NK-92 treated with Interleukin-12 subunit alpha and Interleukin-12 subunit beta, amount 100 ng/mL, for 24 hours (cell line): ENCODE results near the gene GLDN.

Experiments used
- DNase-seq: peaks from one replicate; lab custom pipeline; 2025; lab: John Stamatoyannopoulos, UW

Gene GLDN

DNA sequence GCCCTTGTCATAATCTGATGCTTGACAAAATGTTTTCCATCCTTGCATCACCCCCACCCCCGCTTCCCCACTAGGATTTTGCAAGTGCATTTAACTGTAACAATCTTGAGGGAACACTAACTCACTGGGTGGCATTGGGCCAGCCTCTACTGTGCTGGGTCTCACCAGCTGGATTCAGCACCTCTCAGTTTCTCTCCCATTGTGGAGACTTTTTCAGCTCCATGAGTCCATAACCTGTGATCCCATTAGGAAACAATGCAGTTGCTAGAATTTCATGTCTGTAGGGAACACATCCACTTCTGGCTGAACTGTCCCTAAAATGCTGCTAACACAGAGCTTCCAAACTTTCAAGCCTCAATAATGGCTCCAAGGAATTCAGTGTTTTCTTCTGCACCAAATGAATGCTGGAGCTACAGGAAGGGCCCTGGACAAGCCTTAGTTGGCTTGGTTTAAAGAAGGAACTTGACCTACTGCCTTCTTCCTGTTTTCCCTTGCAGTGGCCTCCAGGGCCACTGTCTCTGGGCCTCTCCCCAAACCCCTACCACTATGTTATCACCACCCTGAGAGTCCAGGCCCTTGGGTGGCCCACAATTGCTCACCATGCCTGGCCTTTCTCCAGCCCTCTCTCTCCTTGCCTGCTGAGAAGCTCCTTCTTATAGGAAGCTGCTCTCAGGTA is 18.7 kb upstream of the GLDN start:
- no peak for DNase-seq

DNA sequence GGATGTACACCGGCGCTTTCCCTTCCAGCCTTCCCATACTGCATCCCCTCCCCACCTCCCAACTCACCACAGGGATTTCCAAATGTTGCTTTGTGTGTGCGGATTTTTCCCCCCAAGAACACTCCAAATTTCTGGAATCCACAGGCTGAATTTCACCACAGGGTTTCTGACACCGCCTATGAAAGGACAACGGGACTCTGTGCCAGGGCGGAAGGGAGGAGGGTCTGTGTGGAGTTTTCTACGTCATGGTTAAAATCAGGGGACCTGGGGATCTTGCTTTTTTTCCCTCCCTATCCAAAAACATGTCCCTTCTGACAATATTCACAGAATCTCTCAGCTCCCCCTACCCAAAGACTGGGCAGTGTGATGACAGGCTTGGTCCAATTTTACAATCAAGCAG is 17.7 kb upstream of the GLDN start:
- DNase-seq, result no peak

DNA sequence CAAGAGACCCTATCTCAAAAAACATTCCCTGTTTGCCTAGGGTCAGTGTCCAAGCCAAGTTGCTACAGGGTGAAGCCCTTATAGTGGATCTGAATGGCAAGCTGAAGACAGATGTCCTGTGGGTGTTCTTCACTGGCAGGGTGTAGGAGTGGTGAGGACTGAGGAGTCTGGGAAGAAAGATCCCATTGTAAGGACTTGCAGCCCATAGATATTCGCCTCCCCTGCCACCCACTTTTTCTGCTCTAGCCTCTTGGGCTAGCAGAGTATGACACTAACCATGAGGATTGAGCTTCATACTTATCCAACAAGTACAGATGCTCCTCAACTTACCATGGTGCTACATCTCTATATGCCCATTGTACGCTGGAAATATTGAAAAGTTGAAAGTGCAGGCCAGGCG is 16.3 kb upstream of the GLDN start:
- no peak for DNase-seq

DNA sequence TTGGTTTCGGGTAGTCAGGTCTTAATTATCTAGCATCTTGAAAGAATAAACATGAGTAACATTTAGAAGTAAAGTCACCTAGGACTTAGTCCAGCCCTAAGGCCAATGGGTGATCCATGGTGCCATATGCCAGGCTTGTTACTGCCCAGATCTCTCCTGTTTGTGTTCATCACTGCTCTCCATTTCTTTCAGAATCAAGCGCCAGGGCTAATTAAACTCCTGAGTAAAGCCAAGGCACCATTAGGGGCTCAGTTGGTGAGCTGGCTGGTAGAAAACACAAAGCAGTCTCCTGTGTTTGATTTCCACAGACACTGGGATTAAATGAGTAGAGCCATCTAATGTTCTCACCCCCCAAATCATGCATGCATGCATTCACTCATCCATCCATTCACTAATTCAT is 14.4 kb upstream of the GLDN start:
- DNase-seq, result no peak

DNA sequence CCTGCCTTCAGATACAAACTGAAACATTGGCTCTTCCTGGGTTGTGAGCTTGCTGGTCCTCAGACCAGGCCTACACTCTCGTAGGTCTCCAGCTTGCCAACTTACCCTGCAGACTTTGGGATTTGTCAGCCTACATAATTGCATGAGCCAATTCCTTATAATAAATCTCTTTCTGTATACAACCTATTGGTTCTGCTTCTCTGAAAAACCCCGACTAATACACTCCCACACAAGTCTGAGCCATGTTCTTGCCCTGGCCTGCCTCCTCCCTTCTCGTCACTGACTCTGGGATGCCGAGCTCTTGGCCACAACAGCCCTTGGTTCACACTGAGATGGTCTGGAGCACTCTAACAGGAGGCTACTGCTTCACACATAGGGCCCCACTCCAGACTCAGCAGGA is 12.5 kb upstream of the GLDN start:
- no peak for DNase-seq

DNA sequence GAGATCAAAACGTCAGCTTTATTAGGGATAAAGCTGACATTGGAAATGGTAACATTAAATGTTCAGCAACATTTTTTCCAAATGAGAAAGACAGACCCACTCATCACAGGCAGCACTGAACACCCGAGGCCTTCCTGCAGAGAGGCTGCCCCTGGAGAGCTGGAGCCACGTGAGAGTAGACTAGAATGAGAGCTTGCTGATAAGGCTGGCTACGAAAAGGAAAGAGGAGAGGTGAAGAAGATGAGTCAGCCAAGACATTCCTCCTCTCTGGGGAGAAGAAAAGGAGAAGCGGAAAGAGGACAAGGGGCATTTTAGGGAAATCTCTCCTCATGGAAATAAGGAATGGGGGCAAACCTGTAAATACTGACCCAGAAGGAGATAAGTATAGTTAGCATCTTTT is 10.3 kb upstream of the GLDN start:
- DNase-seq, result no peak

DNA sequence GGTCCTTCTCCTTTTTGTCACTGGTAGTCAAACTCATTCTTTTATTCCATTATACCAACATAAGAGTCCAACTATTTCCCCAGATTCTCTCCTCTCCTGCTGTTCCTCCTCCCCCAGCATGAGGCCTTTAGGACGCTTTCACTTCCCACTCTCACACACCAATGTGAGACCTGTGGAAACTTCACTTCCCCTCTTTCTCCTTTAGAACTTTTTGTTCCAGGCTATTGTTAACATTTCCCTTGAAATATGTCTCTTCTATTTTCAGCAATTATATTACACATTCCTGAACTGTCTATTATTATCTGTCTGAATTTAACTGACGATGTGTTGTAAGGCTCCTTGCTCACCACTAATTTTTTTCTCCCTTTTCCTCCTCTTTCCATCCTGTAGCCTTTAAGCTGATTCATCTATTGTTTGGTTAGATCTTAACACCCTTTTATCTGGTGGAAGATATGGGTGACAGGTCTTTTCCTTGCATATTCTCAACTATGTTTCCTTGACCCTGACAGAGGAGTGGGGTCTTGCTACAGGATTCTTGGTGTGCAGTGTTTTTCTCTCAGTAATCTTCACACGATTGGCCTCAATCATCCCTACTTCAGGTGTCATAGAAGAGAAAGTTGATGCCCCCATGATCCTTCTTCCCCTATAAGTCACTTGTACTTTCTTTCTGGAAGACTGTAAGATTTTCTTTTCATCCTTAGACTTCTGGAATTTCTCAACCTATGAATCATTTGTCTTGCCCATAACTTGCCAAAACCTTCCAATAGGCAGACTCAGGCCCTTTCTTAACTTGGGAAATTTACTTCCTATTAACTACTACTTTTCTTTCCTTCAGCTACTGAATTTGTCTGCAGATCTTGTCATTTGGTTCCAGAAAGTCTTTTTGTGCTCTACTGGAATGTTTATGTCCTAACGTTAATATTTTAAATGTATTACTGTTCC is 9.0 kb upstream of the GLDN start:
- no peak for DNase-seq

DNA sequence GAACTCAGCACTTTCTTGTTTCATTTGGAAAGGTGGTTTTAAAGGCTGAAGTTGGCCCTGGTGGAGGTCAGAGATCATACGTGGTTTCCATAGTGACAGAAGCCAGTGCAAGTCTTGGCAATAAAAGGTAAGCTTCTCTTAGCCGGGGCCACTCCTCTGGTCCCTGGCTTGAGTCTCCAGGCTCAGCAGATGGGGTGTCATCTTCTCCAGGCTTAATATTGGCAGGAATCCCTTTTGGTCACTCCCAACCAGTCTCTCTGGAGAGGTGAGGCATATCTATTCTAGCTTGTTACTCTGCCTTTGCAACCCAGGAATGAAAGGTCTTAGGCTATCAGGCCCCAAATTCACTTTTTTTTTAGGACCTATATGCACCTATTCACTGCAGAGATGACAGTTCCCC is 7.9 kb upstream of the GLDN start:
- DNase-seq, result no peak

DNA sequence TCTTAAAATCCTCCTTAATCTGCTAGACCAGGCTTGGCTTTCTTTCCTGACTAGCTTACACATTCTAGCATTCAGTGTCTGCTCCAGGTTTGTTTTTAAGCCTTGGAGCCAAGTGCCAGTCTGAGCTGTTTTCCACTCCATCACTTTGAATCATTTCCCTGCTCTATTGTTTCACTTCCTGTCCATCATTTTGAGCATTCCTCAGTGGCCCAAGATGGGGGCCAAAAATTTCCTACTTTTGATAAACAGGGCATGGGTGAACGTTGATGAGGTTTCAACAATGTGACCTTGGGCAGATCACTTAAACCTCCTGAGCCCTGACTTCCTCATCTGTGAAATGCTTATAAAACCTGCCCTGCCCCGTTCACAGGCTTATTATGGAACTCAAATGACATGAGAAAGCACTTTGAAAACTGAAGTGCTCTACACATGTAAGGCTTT is 7.4 kb upstream of the GLDN start:
- no peak for DNase-seq

DNA sequence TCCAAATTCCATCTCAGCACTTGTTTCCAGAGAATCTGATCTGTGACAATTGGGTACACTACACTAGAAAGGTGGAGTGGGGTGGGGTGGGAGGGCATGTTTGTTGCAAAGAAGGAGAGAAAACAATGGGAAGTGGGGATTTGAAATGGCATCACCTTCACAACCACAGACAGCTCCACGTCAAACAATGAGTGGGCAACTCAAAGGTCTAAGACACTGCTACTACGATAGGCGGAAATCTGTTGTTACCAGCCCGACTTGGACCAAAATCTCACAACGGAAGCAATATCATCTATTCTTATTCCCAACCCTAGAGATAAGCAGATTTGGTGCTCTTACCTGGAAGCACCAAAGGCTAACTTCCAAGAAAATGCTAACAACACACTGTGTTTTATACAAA is 6.4 kb upstream of the GLDN start:
- DNase-seq, result no peak

DNA sequence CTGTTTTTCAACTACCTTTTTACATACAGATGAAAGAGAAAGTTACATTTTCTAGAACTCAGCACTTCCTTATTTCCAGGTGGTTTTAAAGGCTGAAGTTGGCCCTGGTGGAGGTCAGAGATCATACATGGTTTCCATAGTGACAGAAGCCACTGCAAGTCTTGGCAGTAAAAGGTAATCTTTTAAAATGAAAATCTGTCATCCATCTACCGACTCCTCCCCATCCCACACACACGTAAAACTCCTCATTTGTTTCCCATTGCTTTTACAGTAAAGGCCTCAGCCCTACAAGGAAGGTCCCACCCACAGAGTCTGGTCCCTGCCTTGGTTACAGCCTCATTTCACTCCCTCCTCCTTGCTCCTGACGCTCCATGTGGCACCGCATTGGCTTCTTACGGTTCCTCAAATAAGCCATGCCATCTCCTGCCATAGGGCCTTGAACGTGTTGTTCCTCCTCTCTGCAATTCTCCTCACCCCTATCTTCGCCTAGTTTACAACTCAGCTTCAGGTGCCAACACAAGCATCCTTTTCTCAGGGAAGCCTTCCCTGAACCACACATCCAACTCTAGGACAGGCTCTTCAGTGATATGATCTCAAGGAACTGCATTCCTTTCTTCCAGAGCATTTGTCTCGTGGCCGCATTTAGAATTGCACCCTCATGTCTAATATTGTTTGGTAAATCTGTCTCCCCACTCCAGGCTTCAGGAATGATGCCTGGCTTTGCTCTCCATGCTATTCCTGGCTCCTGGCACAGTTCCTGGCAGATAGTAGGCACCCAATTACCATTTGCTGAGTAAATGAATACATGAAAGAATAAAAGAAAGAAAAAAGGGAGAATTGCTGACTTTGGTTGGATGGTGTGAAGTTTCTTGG is 5.7 kb upstream of the GLDN start:
- DNase-seq, result no peak

DNA sequence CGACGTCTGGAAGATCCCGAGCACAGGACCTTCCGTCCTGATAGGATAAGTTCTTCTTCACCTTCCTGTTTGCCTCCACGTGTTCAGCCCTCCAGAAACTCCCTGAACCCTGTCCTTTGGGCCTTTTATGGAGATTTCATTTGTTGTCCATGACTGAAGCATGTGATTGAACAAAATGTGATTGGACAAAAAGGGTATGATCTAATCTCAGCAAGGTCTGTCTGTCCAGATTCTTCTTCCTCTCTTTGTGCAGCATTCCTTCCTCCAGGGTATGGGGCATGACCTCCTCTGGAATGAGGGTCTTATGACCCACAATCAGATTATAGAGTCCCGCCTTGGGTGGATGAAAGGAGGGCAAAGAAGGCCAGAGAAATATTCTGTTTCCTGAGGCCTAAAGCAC is 3.0 kb upstream of the GLDN start, which contains the start of gene CYP19A1:
Gene CYP19A1 (minus strand): TSS at position 101 of the 400 bp plus-strand sequence. CDS start 95,684 bp downstream, outside the sequence.
- no peak for DNase-seq

DNA sequence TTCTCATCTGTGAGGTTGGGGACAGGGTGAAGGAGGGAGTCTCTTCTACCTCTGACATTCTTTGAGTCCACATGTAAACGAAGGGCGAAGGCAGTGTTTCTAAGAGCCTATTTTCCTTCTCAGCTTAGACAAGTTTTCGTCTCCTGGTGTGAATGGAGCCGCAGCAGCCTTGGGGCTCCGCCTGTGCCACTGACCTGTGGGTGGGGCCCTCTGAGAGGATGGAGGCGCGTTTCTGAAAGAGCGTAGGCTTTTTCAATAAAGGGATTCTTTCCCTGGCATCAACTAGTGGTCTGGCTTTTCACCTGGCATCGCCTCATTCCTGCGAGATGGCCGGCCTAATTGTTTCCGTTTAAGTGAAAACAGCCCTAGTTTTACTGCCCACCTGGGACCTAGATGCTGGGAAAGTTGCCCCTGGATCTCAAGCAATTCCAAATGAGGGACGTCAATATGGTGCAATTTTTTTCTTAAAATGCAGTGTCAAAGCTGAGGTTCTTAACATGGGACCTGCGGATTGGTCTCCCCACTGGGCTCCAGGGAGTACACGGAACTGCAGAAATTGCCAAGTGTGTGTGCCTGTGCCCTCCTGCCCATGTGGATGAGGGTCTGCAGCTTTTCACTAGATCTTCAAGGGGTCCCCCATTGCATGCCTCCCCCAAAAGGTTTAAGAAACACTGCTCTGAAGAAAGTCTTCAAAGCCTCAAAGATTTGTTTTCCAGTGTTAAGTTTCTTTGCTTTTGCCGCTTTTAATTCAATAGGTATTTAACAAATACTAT is 958 bp downstream of the GLDN start:
- DNase-seq, result no peak

DNA sequence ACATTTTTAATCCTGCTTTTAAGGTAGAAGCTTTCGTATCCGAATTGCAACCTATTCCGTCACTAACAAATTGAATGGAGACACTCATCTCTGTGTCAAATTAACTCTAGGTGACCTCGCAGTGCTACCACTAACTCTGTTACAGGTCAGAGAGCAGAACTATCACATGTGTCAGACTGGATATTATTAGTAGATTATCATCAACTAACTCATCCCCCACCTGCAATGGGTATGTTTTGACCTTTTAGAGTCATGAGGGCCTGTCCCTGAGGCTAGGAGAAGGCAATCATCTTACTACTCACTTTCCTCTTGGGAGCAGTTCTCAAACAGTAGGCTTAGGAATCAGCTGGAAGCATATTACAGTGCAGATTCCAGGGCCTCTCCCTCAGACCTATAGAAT is 2.0 kb downstream of the GLDN start:
- no peak for DNase-seq

DNA sequence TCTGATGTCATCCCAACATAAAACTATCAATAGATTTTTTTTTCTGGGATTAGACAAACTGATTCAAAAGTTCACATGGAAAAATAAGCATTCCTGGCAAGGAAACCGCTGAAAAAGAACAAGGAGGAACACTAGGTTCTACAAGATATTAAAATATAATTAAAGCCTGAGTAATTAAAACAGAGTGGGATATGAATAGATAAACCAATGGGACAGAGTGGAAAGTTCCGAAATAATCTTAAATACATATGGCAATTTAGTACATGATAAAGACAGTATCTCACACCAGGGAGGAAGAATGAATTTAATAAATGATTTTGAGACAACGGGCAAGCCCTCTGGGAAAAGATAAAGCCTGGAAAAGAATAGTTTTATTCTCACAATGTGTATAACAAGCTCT is 4.7 kb downstream of the GLDN start:
- no peak for DNase-seq

DNA sequence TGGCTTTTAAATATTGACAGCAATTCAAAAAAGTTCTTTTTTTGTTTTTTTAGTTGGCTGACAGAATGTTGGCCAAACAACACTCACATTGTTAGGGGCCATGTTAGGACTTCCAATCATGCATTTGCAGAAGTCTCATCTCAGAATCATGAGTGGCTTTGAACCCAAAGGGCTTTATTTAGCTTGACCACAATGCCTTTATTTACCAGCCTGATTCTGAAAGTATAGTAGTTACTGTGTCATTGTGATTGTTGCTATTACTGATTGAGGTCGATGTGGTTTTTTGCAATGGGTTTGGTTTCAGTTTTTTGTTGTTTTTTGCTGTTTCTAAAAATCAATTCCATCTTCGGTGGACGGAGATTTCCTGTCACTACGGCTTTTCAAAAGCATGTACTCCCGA is 7.2 kb downstream of the GLDN start:
- no peak for DNase-seq

DNA sequence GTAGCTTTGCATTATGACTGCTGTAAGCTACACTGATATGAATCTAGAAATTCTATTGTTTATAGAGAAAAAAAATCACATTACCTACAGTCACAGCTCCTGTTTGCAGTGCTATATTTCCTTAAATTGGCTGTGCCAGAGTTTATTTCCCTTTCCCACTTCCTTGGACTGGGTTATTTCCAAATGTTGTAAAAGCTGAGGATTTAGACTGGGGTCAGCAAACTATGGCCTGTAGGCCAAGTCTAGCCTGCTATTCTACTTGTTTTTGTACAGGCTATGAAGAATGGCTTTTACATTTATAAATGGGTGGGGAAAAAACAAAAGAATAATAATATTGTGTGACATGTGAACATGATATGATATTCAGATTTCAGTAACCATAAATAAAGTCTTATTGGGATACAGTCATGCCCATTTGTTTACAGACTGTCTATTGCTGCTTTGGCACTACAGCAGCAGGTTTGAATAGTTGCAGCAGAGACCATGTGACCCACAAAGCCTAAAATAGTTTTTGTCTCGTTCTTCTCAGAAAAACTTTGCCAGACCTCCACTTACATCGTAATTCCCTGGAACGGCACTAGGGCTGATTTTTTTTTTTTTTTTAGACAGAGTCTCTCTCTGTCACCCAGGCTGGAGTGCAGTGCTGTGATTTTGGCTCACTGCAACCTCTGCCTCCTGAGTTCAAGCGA is 7.8 kb downstream of the GLDN start:
- DNase-seq, result no peak

DNA sequence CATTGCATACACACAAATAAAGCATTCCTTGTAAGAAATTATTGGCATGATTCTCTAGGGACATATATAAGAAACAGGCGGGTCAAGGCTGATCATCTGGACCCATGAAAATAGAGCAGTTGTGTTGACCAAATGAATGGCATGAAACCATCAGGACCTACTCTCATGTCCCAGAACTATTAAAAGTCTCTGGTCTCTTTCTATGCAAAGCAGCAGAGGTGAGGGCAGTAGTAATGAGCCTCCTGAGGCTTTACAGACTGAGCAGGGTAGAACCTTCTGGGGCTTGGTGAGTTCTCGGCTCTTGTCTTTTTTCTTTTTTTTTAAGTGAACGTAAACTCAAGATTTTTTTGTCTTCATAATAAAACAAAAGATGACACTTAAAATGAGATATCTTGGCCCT is 9.3 kb downstream of the GLDN start:
- DNase-seq, result no peak

DNA sequence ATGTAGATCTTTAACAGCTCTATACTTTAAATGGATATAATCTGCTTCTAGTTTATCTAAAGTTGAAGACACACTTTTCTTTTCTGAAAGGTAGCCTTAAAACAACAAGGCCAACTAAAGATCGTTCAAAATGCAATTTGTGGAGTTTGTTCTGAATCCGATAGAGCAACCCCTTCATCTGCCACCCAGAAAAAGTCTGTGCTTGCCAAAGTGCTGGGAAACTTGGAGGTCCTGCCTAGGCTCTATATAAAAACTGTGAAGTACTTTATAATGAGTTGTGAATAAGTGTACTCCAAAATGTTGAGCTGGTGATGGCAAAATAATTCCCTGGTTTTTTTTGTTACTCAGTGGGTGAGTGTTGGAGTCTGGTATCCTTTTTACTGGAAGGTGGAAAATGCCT is 12.5 kb downstream of the GLDN start:
- DNase-seq, result no peak

DNA sequence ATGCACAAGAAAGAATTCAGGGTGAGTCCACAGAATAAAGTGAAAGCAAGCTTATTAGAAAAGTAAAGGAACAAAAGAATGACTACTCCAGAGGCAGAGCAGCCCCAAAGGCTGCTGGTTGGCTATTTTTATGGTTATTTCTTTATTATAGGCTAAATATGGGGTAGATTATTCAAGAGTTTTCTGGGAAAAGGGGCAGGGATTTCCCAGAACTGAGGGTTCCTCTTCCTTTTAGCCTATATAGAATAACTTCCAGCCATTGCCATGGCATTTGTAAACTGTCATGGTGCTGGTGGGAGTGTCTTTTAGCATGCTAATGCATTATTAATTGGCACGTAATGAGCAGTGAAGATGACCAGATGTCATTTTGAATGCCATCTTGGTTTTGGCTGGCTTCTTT is 13.6 kb downstream of the GLDN start:
- no peak for DNase-seq

DNA sequence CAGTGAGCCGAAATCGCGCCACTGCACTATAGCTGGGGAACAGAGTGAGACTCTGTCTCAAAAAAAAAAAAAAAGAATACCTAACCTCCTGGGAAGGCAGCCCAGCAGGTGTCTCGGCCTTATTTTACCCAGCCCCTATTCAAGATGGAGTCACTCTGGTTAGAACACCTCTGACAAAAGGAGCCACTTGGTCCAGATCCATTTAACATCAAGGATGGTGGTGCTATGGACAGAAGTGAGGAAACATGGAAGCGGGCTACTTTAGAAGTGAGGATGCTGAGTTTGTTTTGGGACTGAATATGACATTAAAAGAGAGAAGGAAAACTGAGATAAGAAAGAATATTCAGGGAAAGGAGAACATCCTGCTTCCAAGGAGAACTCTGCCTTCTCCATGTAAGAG is 14.7 kb downstream of the GLDN start:
- no peak for DNase-seq
